Measurements from ENCODE around the gene MOSPD2.

Gene MOSPD2

DNA sequence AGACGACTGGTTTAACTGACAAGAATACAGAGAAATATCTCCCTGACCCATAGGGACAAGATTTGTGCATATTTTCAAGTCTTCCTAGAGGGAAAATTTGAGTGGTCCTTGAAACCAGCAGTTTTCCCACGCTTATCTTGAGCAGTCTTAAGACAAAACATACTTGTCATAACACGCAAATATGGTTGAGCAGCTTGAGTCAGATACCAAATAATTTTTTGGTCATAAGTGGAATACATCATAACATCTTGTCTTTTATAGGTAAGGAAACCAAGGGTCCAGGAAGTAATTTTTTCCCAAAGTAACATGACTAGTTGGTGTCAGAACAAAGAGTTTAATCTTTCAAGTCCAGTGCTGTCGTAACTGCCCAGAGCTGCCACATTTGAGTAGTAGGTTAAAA is 50.5 kb downstream of the MOSPD2 start:
- in situ Hi-C loops (cut with HindIII; ENCODE audit: low pct_ligation_motif_present, low sequenced_read_pairs) = no loop called here
- H3K27ac ChIP-seq = no peak overlapping the region
- H3K36me3 ChIP-seq (replicated peaks) = no peaks in the 10 kb centered on the region
- H3K4me3 ChIP-seq (ENCODE audit: low read depth, low read length) = no peak overlapping the region
- no peaks in the 10 kb centered on the region for H3K27me3 ChIP-seq (replicated peaks)
- TF ChIP-seq, protein P1, sequence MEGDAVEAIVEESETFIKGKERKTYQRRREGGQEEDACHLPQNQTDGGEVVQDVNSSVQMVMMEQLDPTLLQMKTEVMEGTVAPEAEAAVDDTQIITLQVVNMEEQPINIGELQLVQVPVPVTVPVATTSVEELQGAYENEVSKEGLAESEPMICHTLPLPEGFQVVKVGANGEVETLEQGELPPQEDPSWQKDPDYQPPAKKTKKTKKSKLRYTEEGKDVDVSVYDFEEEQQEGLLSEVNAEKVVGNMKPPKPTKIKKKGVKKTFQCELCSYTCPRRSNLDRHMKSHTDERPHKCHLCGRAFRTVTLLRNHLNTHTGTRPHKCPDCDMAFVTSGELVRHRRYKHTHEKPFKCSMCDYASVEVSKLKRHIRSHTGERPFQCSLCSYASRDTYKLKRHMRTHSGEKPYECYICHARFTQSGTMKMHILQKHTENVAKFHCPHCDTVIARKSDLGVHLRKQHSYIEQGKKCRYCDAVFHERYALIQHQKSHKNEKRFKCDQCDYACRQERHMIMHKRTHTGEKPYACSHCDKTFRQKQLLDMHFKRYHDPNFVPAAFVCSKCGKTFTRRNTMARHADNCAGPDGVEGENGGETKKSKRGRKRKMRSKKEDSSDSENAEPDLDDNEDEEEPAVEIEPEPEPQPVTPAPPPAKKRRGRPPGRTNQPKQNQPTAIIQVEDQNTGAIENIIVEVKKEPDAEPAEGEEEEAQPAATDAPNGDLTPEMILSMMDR (IDR thresholded peaks at IDR 0.05; ENCODE audit: low read depth, low read length, missing control alignments) = no peak
- DNase-seq = peak; percentile 12

DNA sequence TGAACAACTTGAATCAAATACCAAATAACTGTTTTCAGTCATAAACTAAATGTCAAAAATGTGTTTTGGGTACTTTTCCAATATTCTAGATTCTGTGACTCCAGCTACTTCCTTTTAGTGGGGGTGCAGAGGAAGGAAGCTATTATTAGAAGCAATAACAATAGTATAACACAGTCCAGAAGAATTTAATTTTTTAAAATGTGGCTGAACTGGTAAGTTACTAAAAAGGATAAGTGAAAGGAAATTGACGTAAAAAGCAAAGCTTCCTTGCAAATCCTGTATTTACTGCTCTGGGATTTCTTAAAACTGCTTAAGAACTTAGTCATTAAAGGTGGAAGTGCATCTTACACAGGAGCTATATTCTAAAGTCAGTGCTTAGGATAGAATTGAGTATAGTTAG is 53.2 kb downstream of the MOSPD2 start:
- Histone ChIP-seq H3K36me3 (replicated peaks) (no peaks in the 10 kb centered on the region), H3K4me3 (ENCODE audit: low read depth, low read length) (no peak overlapping the region), H3K27ac (no peak overlapping the region), H3K27me3 (replicated peaks) (no peaks in the 10 kb centered on the region)
- DNase-seq = no peak
- in situ Hi-C loops (cut with HindIII; ENCODE audit: low pct_ligation_motif_present, low sequenced_read_pairs) = no loop called here
- TF ChIP-seq, protein P1 (IDR thresholded peaks at IDR 0.05; ENCODE audit: low read depth, low read length, missing control alignments) = no peak

DNA sequence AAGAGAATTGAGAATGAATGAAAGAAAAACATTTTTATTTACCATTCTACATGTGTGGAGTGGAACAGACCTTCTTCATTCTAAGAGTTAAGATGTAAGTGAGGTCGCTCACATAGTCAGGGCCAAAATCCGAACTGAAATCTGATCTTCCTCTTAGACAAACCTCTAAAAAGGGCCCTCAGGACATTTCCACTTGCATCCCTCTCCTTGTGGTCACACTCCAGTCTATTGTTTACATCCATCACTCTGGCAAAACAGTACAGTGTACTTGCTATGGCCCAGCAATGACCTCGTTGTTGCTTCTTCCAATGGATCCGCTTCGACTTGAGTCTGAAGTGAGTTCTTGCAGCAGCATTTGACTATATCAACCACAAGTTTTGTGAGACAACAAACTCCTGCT is 54.2 kb downstream of the MOSPD2 start:
- no peak overlapping the region for H3K4me3 ChIP-seq (ENCODE audit: low read depth, low read length)
- in situ Hi-C loops (cut with HindIII; ENCODE audit: low pct_ligation_motif_present, low sequenced_read_pairs) = no loop called here
- TF ChIP-seq, protein P1 (IDR thresholded peaks at IDR 0.05; ENCODE audit: low read depth, low read length, missing control alignments) = no peak
- no peak for DNase-seq
- no peak overlapping the region for H3K27ac ChIP-seq
- H3K36me3 ChIP-seq (replicated peaks) = no peaks in the 10 kb centered on the region
- H3K27me3 ChIP-seq (replicated peaks) = no peaks in the 10 kb centered on the region

DNA sequence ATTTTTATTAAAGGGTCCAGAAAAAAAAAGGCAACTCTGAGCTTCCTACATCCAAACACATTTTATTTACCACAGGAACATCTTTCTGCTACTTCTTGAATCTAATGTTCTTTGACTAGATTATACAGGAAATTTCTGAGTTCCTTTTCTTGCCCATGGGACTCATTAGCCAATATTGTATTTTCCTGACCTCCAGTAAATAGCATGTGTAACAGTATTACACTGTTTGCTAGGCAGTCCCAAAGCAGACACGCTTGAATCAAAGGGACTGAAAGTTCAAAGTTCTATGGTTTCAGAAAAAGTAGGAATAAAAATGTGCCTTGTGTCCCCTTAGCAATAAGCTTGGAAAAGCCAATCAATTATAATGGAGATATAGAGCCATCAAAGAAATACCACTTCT is 57.4 kb downstream of the MOSPD2 start:
- in situ Hi-C loops (cut with HindIII; ENCODE audit: low pct_ligation_motif_present, low sequenced_read_pairs) = no loop called here
- Histone ChIP-seq H3K27me3 (replicated peaks) (no peaks in the 10 kb centered on the region), H3K36me3 (replicated peaks) (no peaks in the 10 kb centered on the region), H3K27ac (no peak overlapping the region), H3K4me3 (ENCODE audit: low read depth, low read length) (no peak overlapping the region)
- TF ChIP-seq, protein P1 (IDR thresholded peaks at IDR 0.05; ENCODE audit: low read depth, low read length, missing control alignments) = no peak
- DNase-seq = no peak

DNA sequence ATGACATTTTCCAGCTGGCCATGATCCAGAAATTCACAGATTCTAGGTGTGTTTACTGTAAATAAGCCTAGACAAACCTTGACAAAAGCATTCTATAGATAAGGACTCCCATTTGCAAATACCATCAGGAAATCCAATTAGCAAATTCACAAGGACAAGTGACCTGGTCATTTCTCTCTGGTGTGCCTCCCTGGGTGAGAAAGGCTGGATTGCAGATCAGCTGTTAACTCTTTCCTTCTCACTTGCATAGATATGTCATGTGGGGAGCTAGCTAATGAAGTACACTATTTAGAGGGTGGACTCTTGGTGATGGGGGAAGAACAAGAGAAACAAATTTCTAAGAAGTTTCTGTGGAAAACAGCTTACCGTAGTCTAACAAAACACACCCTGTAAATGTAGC is 58.9 kb downstream of the MOSPD2 start:
- TF ChIP-seq, protein P1 (IDR thresholded peaks at IDR 0.05; ENCODE audit: low read depth, low read length, missing control alignments) = no peak
- Histone ChIP-seq H3K27ac (no peak overlapping the region), H3K36me3 (replicated peaks) (no peaks in the 10 kb centered on the region), H3K4me3 (ENCODE audit: low read depth, low read length) (no peak overlapping the region), H3K27me3 (replicated peaks) (no peaks in the 10 kb centered on the region)
- no peak for DNase-seq
- in situ Hi-C loops (cut with HindIII; ENCODE audit: low pct_ligation_motif_present, low sequenced_read_pairs) = no loop called here

DNA sequence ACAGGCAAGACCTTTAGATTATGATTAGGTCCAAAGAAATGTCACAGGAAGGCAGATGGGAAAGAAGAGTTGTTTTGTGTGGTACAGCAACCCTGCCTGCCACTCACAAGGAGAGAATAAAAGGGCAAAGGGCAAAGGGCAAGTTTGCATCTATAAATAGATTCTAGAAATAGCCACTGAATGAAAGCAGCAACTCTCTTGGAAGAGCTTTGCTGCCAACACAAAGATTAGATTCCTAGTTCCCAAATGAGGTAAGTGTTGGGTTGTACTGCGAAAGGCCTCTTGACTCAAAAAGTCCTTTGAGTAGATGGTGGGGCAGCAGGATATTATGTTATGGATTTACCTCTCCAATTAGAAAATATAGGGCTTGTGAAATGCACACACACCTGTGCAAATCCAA is 61.2 kb downstream of the MOSPD2 start:
- no peaks in the 10 kb centered on the region for H3K36me3 ChIP-seq (replicated peaks)
- DNase-seq = no peak
- H3K27ac ChIP-seq = no peak overlapping the region
- no peak overlapping the region for H3K4me3 ChIP-seq (ENCODE audit: low read depth, low read length)
- H3K27me3 ChIP-seq (replicated peaks) = no peaks in the 10 kb centered on the region
- in situ Hi-C loops (cut with HindIII; ENCODE audit: low pct_ligation_motif_present, low sequenced_read_pairs) = no loop called here
- TF ChIP-seq, protein P1 (IDR thresholded peaks at IDR 0.05; ENCODE audit: low read depth, low read length, missing control alignments) = no peak

Measured in brain microvascular endothelial cell (primary cell).